Common myeloid progenitor, CD34-positive (primary cell): ENCODE measurements around the gene IFNA13.
A peak's percentile ranks its signal among the peaks of the same experiment; 100 is the strongest.
"Not testable (repeated sequence)": the region's sequence is repeated elsewhere in the genome, so short reads cannot be mapped to it uniquely, and the experiment has no call there.

Source experiments
- CTCF ChIA-PET: fragments of 350-600 bp; sonication (Branson Sonifier 250); formaldehyde crosslinking; loops from one replicate; lab custom pipeline; 2021; ENCODE audit warnings: antibody characterized with exemption; lab: Charles Lee
- POLR2A ChIA-PET: fragments of 350-600 bp; sonication (Branson Sonifier 250); formaldehyde crosslinking; loops from one replicate; lab custom pipeline; 2021; ENCODE audit warnings: antibody characterized with exemption; lab: Charles Lee
- DNase-seq, 3 donors: peaks; one replicate each; pipeline versions ENCODE4 v3.0.0 to v3.0.0-alpha.2; 2013
- H3K27ac ChIP-seq, 2 experiments: 1 replicate in 1 of 2; 2 replicates in 1 of 2; pipeline ENCODE4 v1.7.0; 2013; ENCODE audit warnings: inconsistent platforms in 2 of 2, low read length in 2 of 2, mild to moderate bottlenecking in 2 of 2, low read depth in 1 of 2, moderate library complexity in 1 of 2; ENCODE audit not compliant: severe bottlenecking in 2 of 2, insufficient read depth in 1 of 2, poor library complexity in 1 of 2
- H3K27me3 ChIP-seq, 5 experiments: replicated peaks in 2 of 5; 1 replicate in 3 of 5; 2 replicates in 2 of 5; pipeline versions ENCODE4 v1.6.1 to v1.7.0; 2013; ENCODE audit warnings: low read length in 4 of 5, mild to moderate bottlenecking in 2 of 5, moderate library complexity in 2 of 5, inconsistent platforms in 1 of 5; ENCODE audit not compliant: insufficient read depth in 5 of 5, control insufficient read depth in 4 of 5
- H3K36me3 ChIP-seq, 4 experiments: 1 replicate in 2 of 4; 2 replicates in 2 of 4; pipeline versions ENCODE4 v1.6.1 to v1.7.0; 2013; ENCODE audit warnings: low read length in 3 of 4, control low read depth in 1 of 4, mild to moderate bottlenecking in 1 of 4; ENCODE audit not compliant: control insufficient read depth in 4 of 4, insufficient read depth in 4 of 4
- H3K4me1 ChIP-seq, 4 experiments: 1 replicate in 3 of 4; 2 replicates in 1 of 4; pipeline versions ENCODE4 v1.6.1 to v1.7.1; 2013; ENCODE audit warnings: low read length in 3 of 4, mild to moderate bottlenecking in 3 of 4, control low read depth in 1 of 4, inconsistent platforms in 1 of 4, moderate library complexity in 1 of 4; ENCODE audit not compliant: control insufficient read depth in 4 of 4, insufficient read depth in 4 of 4; ENCODE audit errors: control extremely low read depth in 1 of 4
- H3K4me3 ChIP-seq, 7 experiments: 1 replicate in 4 of 7; 2 replicates in 3 of 7; pipeline versions ENCODE4 v1.5.1 to v1.7.0; 2013; ENCODE audit warnings: mild to moderate bottlenecking in 7 of 7, low read length in 6 of 7, moderate library complexity in 6 of 7, inconsistent platforms in 2 of 7, low read depth in 2 of 7, control low read depth in 1 of 7; ENCODE audit not compliant: insufficient read depth in 4 of 7, control insufficient read depth in 1 of 7; ENCODE audit errors: extremely low read depth in 1 of 7
- H3K9me3 ChIP-seq, 5 experiments: 1 replicate in 4 of 5; 2 replicates in 1 of 5; pipeline versions ENCODE4 v1.6.1 to v1.7.1; 2013; ENCODE audit warnings: low read length in 4 of 5, mild to moderate bottlenecking in 2 of 5, inconsistent platforms in 1 of 5, low read depth in 1 of 5, moderate library complexity in 1 of 5; ENCODE audit not compliant: control insufficient read depth in 4 of 5, insufficient read depth in 2 of 5; ENCODE audit errors: control extremely low read depth in 1 of 5
- WGBS: methylation state at CpG from one replicate; pipeline ENCODE4 v1.1.5; 2013; ENCODE audit not compliant: insufficient coverage; 5-methylcytosine and 5-hydroxymethylcytosine counted together

The IFNA13 gene

GRCh38 chr9:21392270-21392669, 24.4 kb upstream of the IFNA13 start:
- Histone ChIP-seq H3K27me3 (peaks cover 0 to 22% (median 5%) of the 10 kb centered on the region in 5 experiments), H3K4me3 (no peak overlapping the region)

GRCh38 chr9:21385131-21385670, 17.3 kb upstream of the IFNA13 start, which contains the start of gene IFNA2:
Gene IFNA2 (minus strand): TSS chr9:21385398. CDS start chr9:21385329, 69 bp downstream.
- Histone ChIP-seq H3K9me3 (no peaks in the 10 kb centered on the region), H3K27ac (no peak within 1 kb of the TSS), H3K4me1 (peaks cover 15 to 34% (median 23%) of the 10 kb centered on the region in 4 experiments), H3K36me3 (no peaks in the 10 kb centered on the region), H3K27me3 (no peaks in the 10 kb centered on the region), H3K4me3 (no peak within 1 kb of the TSS)
- 0% methylated on average over 1 of the region's 1 CpG for WGBS
- CTCF ChIA-PET = interaction anchor here (1.1 to 1.6 kb wide), 4 partner anchors 16 to 63 kb away, joined by 3 to 4 read pairs (median 3); no protein-coding TSS in a partner anchor
- DNase-seq = peak; percentile 43 to 89 (median 84)
- POLR2A ChIA-PET = no interaction called here

More at GRCh38 chr9:21392270-21392669, 24.4 kb upstream of the IFNA13 start:
- Histone ChIP-seq H3K36me3 (no peaks in the 10 kb centered on the region), H3K4me1 (peaks cover 0 to 8% (median 6%) of the 10 kb centered on the region in 4 experiments), H3K9me3 (no peaks in the 10 kb centered on the region), H3K27ac (no peak overlapping the region)
- peak; percentile 68 to 86 (median 75) for DNase-seq
- CTCF ChIA-PET = interaction anchor here (0.9 to 5.9 kb wide), 13 partner anchors 8 to 156 kb away, joined by 3 to 46 read pairs (median 4); partner anchors contain the start of gene KLHL9
- POLR2A ChIA-PET = no interaction called here
- whole genome bisulfite sequencing = 94% methylated on average over 4 of the region's 6 CpGs

- WGBS = 61% methylated on average over 3 of the region's 4 CpGs
- peak overlapping the region in 1 of 7 experiments; percentile 0 for H3K4me3 ChIP-seq
- no peaks in the 10 kb centered on the region for H3K36me3 ChIP-seq
- no peak overlapping the region for H3K27ac ChIP-seq
- ChIA-PET CTCF (no interaction called here), POLR2A (no interaction called here)
- peak in 1 of 3 donors; percentile 39 for DNase-seq
- H3K9me3 ChIP-seq = no peaks in the 10 kb centered on the region
- H3K4me1 ChIP-seq = peaks cover 15 to 34% (median 23%) of the 10 kb centered on the region in 4 experiments
- H3K27me3 ChIP-seq = no peaks in the 10 kb centered on the region
Measured at GRCh38 chr9:21383627-21384026, 15.8 kb upstream of the IFNA13 start.

- Histone ChIP-seq H3K9me3 (no peaks in the 10 kb centered on the region), H3K27me3 (no peaks in the 10 kb centered on the region), H3K4me3 (peak overlapping the region in 6 of 7 experiments; percentile 5 to 73 (median 47)), H3K4me1 (peaks cover 15 to 34% (median 23%) of the 10 kb centered on the region in 4 experiments), H3K27ac (no peak overlapping the region), H3K36me3 (no peaks in the 10 kb centered on the region)
- peak; percentile 60 to 93 (median 90) for DNase-seq
- 64% methylated on average over 3 of the region's 5 CpGs for WGBS
- ChIA-PET CTCF (interaction anchor here (1.0 to 1.7 kb wide), 4 partner anchors 11 to 43 kb away, joined by 3 to 6 read pairs (median 4); no protein-coding TSS in a partner anchor), POLR2A (no interaction called here)
Measured at GRCh38 chr9:21381448-21382339, 13.8 kb upstream of the IFNA13 start.

- H3K27ac ChIP-seq, DNase-seq, H3K9me3 ChIP-seq, POLR2A ChIA-PET, H3K27me3 ChIP-seq, H3K4me3 ChIP-seq, H3K36me3 ChIP-seq, H3K4me1 ChIP-seq: not testable (repeated sequence)
- CTCF ChIA-PET = interaction anchor here (0.6 to 2.0 kb wide), 3 partner anchors 10 to 21 kb away, joined by 3 to 5 read pairs (median 3); no protein-coding TSS in a partner anchor
- 86% methylated on average over 1 of the region's 4 CpGs for WGBS
Measured at GRCh38 chr9:21371467-21371866, 3.6 kb upstream of the IFNA13 start.

- H3K36me3 ChIP-seq, CTCF ChIA-PET, H3K27me3 ChIP-seq, H3K27ac ChIP-seq, DNase-seq, H3K4me1 ChIP-seq, POLR2A ChIA-PET, H3K9me3 ChIP-seq, H3K4me3 ChIP-seq: not testable (repeated sequence)
- WGBS = no CpG with 5 or more reads among the region's 2 CpGs
Measured at GRCh38 chr9:21367169-21367568, 688 bp downstream of the IFNA13 start.
